Neuronal stem cell (in vitro differentiated cells): ENCODE measurements around the gene DRD1.
"Not testable (repeated sequence)": the region's sequence is repeated elsewhere in the genome, so short reads cannot be mapped to it uniquely, and the experiment has no call there.

Experiments used
- DNase-seq: peaks from one replicate; pipeline ENCODE4 v3.0.0-alpha.2; 2013; ENCODE audit warnings: low spot score
- H2AFZ ChIP-seq: one replicate; pipeline ENCODE4 v1.6.1; 2013; ENCODE audit warnings: mild to moderate bottlenecking, low read length, inconsistent platforms
- H2AK5ac ChIP-seq: 2 replicates; pipeline ENCODE4 v1.6.1; 2013; ENCODE audit warnings: low read depth, mild to moderate bottlenecking, inconsistent platforms, low read length, moderate library complexity, mixed read lengths
- H2BK120ac ChIP-seq: 2 replicates; pipeline ENCODE4 v1.6.1; 2013; ENCODE audit warnings: low read depth, mild to moderate bottlenecking, inconsistent platforms, low read length, moderate library complexity, mixed read lengths
- H2BK12ac ChIP-seq: one replicate; pipeline ENCODE4 v1.6.1; 2013; ENCODE audit warnings: low read length, inconsistent platforms
- H2BK15ac ChIP-seq: 2 replicates; pipeline ENCODE4 v1.6.1; 2013; ENCODE audit warnings: mild to moderate bottlenecking, low read length, inconsistent platforms, mixed read lengths
- H2BK5ac ChIP-seq: one replicate; pipeline ENCODE4 v1.6.1; 2013; ENCODE audit warnings: inconsistent platforms, mild to moderate bottlenecking, low read length, moderate library complexity
- H3K14ac ChIP-seq: one replicate; pipeline ENCODE4 v1.6.1; 2013; ENCODE audit warnings: low read length, inconsistent platforms
- H3K18ac ChIP-seq: 2 replicates; pipeline ENCODE4 v1.6.1; 2013; ENCODE audit warnings: low read length, inconsistent platforms
- H3K23ac ChIP-seq: 2 replicates; pipeline ENCODE4 v1.6.1; 2013; ENCODE audit warnings: low read depth, mild to moderate bottlenecking, mixed read lengths, low read length, inconsistent platforms; ENCODE audit not compliant: poor library complexity
- H3K27ac ChIP-seq: replicated peaks from 3 replicates; pipeline ENCODE4 v1.5.1; 2013; ENCODE audit warnings: low read length, inconsistent platforms
- H3K27me3 ChIP-seq, 3 experiments: 2 replicates each; pipeline ENCODE4 v1.6.1; 2013; ENCODE audit warnings: low read length in 3 of 3, mild to moderate bottlenecking in 2 of 3, inconsistent platforms in 1 of 3, low read depth in 1 of 3, mixed read lengths in 1 of 3, moderate library complexity in 1 of 3; ENCODE audit not compliant: control insufficient read depth in 3 of 3, insufficient read depth in 3 of 3
- H3K36me3 ChIP-seq, 2 donors: replicated peaks in 1 of 2; 2 replicates each; pipeline ENCODE4 v1.6.1; 2013; ENCODE audit warnings: low read length in 2 of 2; ENCODE audit not compliant: control insufficient read depth in 2 of 2, insufficient read depth in 2 of 2
- H3K4ac ChIP-seq: 2 replicates; pipeline ENCODE4 v1.6.1; 2013; ENCODE audit warnings: inconsistent platforms, mild to moderate bottlenecking, low read length, moderate library complexity
- H3K4me1 ChIP-seq, 2 donors: 1 replicate in 1 of 2; 2 replicates in 1 of 2; pipeline ENCODE4 v1.6.1; 2013; ENCODE audit warnings: low read length in 2 of 2, low read depth in 1 of 2; ENCODE audit not compliant: control insufficient read depth in 2 of 2, insufficient read depth in 1 of 2
- H3K4me2 ChIP-seq: one replicate; pipeline ENCODE4 v1.6.1; 2013; ENCODE audit warnings: mild to moderate bottlenecking, low read length, inconsistent platforms; ENCODE audit not compliant: insufficient read depth, poor library complexity, severe bottlenecking
- H3K4me3 ChIP-seq, 2 donors: 2 replicates each; pipeline ENCODE4 v1.5.1; 2013; ENCODE audit warnings: low read length in 2 of 2, mild to moderate bottlenecking in 2 of 2, inconsistent platforms in 1 of 2, moderate library complexity in 1 of 2
- H3K79me1 ChIP-seq: one replicate; pipeline ENCODE4 v1.6.1; 2013; ENCODE audit warnings: low read depth, mild to moderate bottlenecking, inconsistent platforms, low read length, moderate library complexity
- H3K9ac ChIP-seq: one replicate; pipeline ENCODE4 v1.6.1; 2013; ENCODE audit warnings: mild to moderate bottlenecking, low read depth, low read length, inconsistent platforms; ENCODE audit not compliant: poor library complexity
- H3K9me3 ChIP-seq, 2 donors: replicated peaks in 1 of 2; 2 replicates each; pipeline versions ENCODE3 to v1.6.1; 2013; ENCODE audit warnings: low read length in 2 of 2, mild to moderate bottlenecking in 2 of 2, inconsistent platforms in 1 of 2, low read depth in 1 of 2, mixed read lengths in 1 of 2, moderate library complexity in 1 of 2; ENCODE audit not compliant: control insufficient read depth in 2 of 2, insufficient read depth in 1 of 2
- H4K8ac ChIP-seq: one replicate; pipeline ENCODE4 v1.6.1; 2013; ENCODE audit warnings: low read depth, mild to moderate bottlenecking, inconsistent platforms, low read length, moderate library complexity
- H4K91ac ChIP-seq: one replicate; pipeline ENCODE4 v1.6.1; 2013; ENCODE audit warnings: low read length, low read depth, mild to moderate bottlenecking, inconsistent platforms; ENCODE audit not compliant: poor library complexity
- WGBS, 2 donors: extraction: QIAGEN DNeasy Blood & Tissue Kit; methylation state at CpG; one replicate each; pipeline ENCODE4 v1.1.7; 2013; ENCODE audit warnings: missing lambda C conversion rate in 2 of 2, mixed read lengths in 1 of 2; ENCODE audit not compliant: insufficient read length in 2 of 2, insufficient replicate concordance in 1 of 2; ENCODE audit errors: extremely low coverage in 2 of 2; 5-methylcytosine and 5-hydroxymethylcytosine counted together

Gene DRD1

DNA sequence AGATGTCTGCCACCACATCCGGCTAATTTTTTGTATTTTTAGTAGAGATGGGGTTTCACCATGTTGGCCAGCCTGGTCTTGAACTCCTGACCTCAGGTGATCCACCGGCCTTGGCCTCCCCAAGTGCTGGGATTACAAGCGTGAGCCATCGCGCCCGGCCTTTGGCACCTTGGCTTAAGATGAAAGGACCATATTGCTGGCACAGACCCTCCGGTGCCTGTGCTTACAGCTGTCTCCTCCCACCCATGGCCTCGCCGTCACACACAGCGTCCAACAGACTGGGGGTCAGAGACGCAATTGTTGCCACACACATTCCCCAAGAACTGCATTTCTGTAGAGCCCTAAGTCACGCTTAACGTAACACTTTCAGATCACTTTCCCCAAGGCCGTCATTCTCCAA is 2.4 kb upstream of the DRD1 start:
- H4K8ac ChIP-seq, H2BK5ac ChIP-seq, H3K36me3 ChIP-seq, DNase-seq, H3K18ac ChIP-seq, H2AK5ac ChIP-seq, H3K4ac ChIP-seq, H2BK15ac ChIP-seq, H3K9me3 ChIP-seq, H3K23ac ChIP-seq, H3K4me3 ChIP-seq, H3K4me1 ChIP-seq, H3K27ac ChIP-seq, H3K4me2 ChIP-seq, H4K91ac ChIP-seq, H2BK120ac ChIP-seq, H3K14ac ChIP-seq, H3K79me1 ChIP-seq, H2AFZ ChIP-seq, H2BK12ac ChIP-seq, H3K9ac ChIP-seq: not testable (repeated sequence)
- WGBS, 2 donors: no CpG with 5 or more reads among the region's 14 CpGs
- H3K27me3 ChIP-seq: peaks cover 2 to 83% (median 35%) of the 10 kb centered on the region in 3 experiments

DNA sequence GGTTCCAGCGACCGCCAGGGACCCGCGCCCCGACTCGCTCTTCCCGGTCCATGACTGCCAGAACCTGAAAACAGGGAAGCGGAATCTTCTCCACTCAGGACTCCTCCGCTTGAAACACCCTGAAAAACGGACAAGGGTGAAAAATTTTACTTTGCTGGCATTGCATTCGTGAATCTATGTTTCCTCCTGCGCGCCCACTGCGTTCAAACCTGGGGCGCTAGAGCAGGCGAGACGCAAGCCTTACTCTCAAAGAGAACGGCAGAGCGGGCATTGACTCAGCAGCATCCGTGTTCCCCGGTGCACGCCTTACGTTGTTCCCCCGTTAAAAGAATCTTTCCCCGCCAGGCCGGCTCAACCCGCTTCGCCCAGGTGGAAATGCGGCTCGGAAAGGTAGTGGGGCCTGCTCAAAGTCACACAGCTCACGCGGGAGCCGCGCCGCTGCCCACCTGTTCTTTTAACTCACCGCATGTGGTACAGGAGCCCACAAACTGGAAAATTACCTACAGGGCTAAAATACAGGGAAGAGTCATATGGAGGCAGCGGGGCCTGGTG is 999 bp upstream of the DRD1 start:
- no CpG with 5 or more reads among the region's 37 CpGs for WGBS, 2 donors
- no peak overlapping the region for H4K91ac ChIP-seq
- H3K9me3 ChIP-seq: peaks cover 0 to 5% of the 10 kb centered on the region in 2 donors
- H2BK12ac ChIP-seq: no peak overlapping the region
- no peak overlapping the region for H3K27ac ChIP-seq
- no peak for DNase-seq
- peaks cover 0 to 8% of the 10 kb centered on the region in 2 donors for H3K4me1 ChIP-seq
- H3K4ac ChIP-seq: no peak overlapping the region
- H2AK5ac ChIP-seq: no peak overlapping the region
- no peak overlapping the region for H4K8ac ChIP-seq
- H2BK120ac ChIP-seq: no peak overlapping the region
- peak overlapping the region; percentile 56 for H2AFZ ChIP-seq
- no peaks in the 10 kb centered on the region for H3K79me1 ChIP-seq
- H3K14ac ChIP-seq: no peak overlapping the region
- no peak overlapping the region for H2BK5ac ChIP-seq
- H3K36me3 ChIP-seq: no peaks in the 10 kb centered on the region
- H3K27me3 ChIP-seq: peaks cover 2 to 87% (median 35%) of the 10 kb centered on the region in 3 experiments
- peak overlapping the region in 1 of 2 donors; percentile 57 for H3K4me3 ChIP-seq
- no peak overlapping the region for H3K9ac ChIP-seq
- H2BK15ac ChIP-seq: no peak overlapping the region
- no peak overlapping the region for H3K23ac ChIP-seq
- peak overlapping the region; percentile 94 for H3K4me2 ChIP-seq
- no peak overlapping the region for H3K18ac ChIP-seq

DNA sequence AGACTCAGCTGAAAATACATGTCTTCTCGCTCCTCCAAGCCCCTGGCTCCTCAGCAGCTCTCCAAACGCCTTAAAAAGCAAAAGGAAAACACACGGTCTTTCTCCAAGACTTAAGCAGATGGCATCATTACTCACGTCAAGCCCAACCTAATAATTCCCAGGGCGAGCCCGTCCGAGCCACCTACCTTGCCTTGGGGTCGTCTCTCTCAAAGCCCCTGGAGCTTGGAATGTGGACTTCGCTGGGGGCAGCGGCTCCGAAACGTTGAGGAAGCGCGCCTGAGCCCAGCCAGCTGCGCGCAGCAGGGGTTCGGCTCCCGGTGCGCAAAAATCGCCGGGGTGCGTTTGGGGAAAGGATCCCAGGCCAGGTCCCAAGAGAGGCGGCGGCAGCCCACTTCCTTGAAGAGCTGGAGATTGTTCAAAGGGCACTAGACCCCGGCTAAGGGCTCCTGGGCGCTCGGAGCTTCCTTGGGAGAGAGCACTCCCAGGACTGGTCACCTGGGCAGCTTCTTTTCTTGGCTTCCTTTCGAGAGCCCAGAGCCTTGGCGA is 395 bp downstream of the DRD1 start:
- peak overlapping the region; percentile 54 for H2AK5ac ChIP-seq
- H3K27me3 ChIP-seq: peaks cover 2 to 81% (median 35%) of the 10 kb centered on the region in 3 experiments
- peak overlapping the region in 1 of 2 donors; percentile 78 for H3K4me3 ChIP-seq
- H2AFZ ChIP-seq: no peak overlapping the region
- no peak overlapping the region for H3K14ac ChIP-seq
- H2BK120ac ChIP-seq: no peak overlapping the region
- no peak overlapping the region for H2BK15ac ChIP-seq
- H3K4me2 ChIP-seq: peak overlapping the region; percentile 94
- peaks cover 0 to 5% of the 10 kb centered on the region in 2 donors for H3K9me3 ChIP-seq
- H3K4me1 ChIP-seq: peaks cover 0 to 8% of the 10 kb centered on the region in 2 donors
- no CpG with 5 or more reads among the region's 29 CpGs for WGBS, 2 donors
- no peak overlapping the region for H3K23ac ChIP-seq
- H3K79me1 ChIP-seq: no peaks in the 10 kb centered on the region
- no peak overlapping the region for H3K27ac ChIP-seq
- no peak overlapping the region for H2BK12ac ChIP-seq
- no peak overlapping the region for H3K4ac ChIP-seq
- H3K36me3 ChIP-seq: no peaks in the 10 kb centered on the region
- H3K9ac ChIP-seq: no peak overlapping the region
- no peak overlapping the region for H3K18ac ChIP-seq
- no peak for DNase-seq
- H4K91ac ChIP-seq: no peak overlapping the region
- H2BK5ac ChIP-seq: no peak overlapping the region
- H4K8ac ChIP-seq: no peak overlapping the region

DNA sequence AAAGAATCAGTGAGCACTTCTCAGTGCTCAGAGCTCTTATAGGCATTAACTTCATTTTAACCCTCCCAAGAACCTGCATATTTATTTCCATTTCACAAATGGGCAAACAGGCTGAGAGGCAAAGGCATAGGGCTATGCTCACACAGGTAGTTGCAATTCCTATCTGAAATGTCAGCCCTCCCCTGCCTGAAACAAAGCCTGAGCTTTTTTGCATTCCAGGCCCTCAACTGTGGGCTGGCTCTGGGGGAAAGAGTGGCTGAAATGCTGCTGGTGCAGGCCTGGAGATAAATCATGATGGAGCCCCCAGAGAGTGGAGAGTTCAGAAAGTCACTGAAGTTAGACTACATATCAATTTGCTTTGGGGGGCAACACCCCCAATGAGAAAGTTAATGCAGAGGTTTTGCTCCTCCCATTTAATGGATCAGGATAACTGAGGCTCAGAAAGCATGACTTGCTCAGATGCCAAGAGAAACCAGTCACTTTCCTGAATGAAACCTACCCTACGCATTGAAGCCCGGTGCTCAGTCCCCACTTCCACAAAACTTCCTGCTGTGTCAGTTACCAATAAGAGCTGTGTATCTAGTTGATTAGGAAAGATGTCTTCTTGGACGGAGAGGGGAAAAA is 5.6 kb downstream of the DRD1 start:
- no peaks in the 10 kb centered on the region for H3K36me3 ChIP-seq
- no peak overlapping the region for H4K91ac ChIP-seq
- no peak overlapping the region for H2AK5ac ChIP-seq
- H2AFZ ChIP-seq: no peak overlapping the region
- peaks cover 0 to 3% of the 10 kb centered on the region in 2 donors for H3K9me3 ChIP-seq
- no peak overlapping the region for H2BK12ac ChIP-seq
- H2BK5ac ChIP-seq: no peak overlapping the region
- H3K23ac ChIP-seq: no peak overlapping the region
- no peak overlapping the region for H3K9ac ChIP-seq
- no peak overlapping the region for H3K4me2 ChIP-seq
- H3K18ac ChIP-seq: no peak overlapping the region
- H3K79me1 ChIP-seq: no peaks in the 10 kb centered on the region
- H3K27ac ChIP-seq: no peak overlapping the region
- peaks cover 0 to 57% (median 10%) of the 10 kb centered on the region in 3 experiments for H3K27me3 ChIP-seq
- DNase-seq: no peak
- no peak overlapping the region for H2BK120ac ChIP-seq
- H4K8ac ChIP-seq: no peak overlapping the region
- no peak overlapping the region for H3K14ac ChIP-seq
- no peak overlapping the region for H3K4ac ChIP-seq
- H3K4me1 ChIP-seq: peaks cover 0 to 2% of the 10 kb centered on the region in 2 donors
- H2BK15ac ChIP-seq: no peak overlapping the region
- H3K4me3 ChIP-seq: no peak overlapping the region
- no CpG with 5 or more reads among the region's 3 CpGs for WGBS, 2 donors
